Fibroblast of lung (primary cell): ENCODE measurements around the gene GRIN3A. TPM values are rescaled to one million over a fixed set of nuclear protein-coding genes. Genes with fewer than 3 reads are reported as not detected.

Experiments used
- DNase-seq, 2 donors: peaks; one replicate each; pipeline versions ENCODE4 v3.0.0 to v3.0.0-alpha.2; 2010; ENCODE audit warnings: low read depth in 2 of 2
- H2AFZ ChIP-seq: 2 replicates; pipeline ENCODE4 v1.5.1; 2012; ENCODE audit warnings: low read length, control low read depth, inconsistent platforms
- H3K27ac ChIP-seq: 2 replicates; pipeline ENCODE4 v1.5.1; 2011; ENCODE audit warnings: low read length, control low read depth; ENCODE audit not compliant: insufficient read depth
- H3K27me3 ChIP-seq: 2 replicates; pipeline ENCODE4 v1.5.1; 2011; ENCODE audit warnings: mild to moderate bottlenecking, low read length; ENCODE audit not compliant: control insufficient read depth, insufficient read depth
- H3K36me3 ChIP-seq: 2 replicates; pipeline ENCODE4 v1.5.1; 2011; ENCODE audit warnings: low read length; ENCODE audit not compliant: control insufficient read depth, insufficient read depth
- H3K4me1 ChIP-seq: 2 replicates; pipeline ENCODE4 v1.5.1; 2011; ENCODE audit warnings: low read length; ENCODE audit not compliant: control insufficient read depth, insufficient read depth; ENCODE audit errors: extremely low read depth
- H3K4me2 ChIP-seq: 2 replicates; pipeline ENCODE4 v1.5.1; 2011; ENCODE audit warnings: low read length, control low read depth; ENCODE audit not compliant: insufficient read depth; ENCODE audit errors: extremely low read depth
- H3K4me3 ChIP-seq, 4 experiments: fragments of 200-600 bp in 1 of 4; sonication (generic) in 1 of 4; replicated peaks in 1 of 4; 2 replicates each; pipeline ENCODE4 v1.5.1; 2011 to 2016; ENCODE audit warnings: low read length in 4 of 4, low read depth in 3 of 4, mild to moderate bottlenecking in 3 of 4, control low read depth in 2 of 4, inconsistent platforms in 1 of 4, mixed read lengths in 1 of 4; ENCODE audit not compliant: insufficient read depth in 1 of 4; ENCODE audit errors: control extremely low read depth in 1 of 4
- H3K79me2 ChIP-seq: 2 replicates; pipeline ENCODE4 v1.5.1; 2012; ENCODE audit warnings: mild to moderate bottlenecking, low read length, inconsistent platforms; ENCODE audit not compliant: control insufficient read depth, insufficient read depth
- H3K9ac ChIP-seq: 2 replicates; pipeline ENCODE4 v1.5.1; 2011; ENCODE audit warnings: mild to moderate bottlenecking, low read length, control low read depth; ENCODE audit not compliant: insufficient read depth
- H3K9me3 ChIP-seq: 2 replicates; pipeline ENCODE4 v1.5.1; 2012; ENCODE audit warnings: low read depth, low read length; ENCODE audit not compliant: control insufficient read depth, insufficient read depth
- H4K20me1 ChIP-seq: 2 replicates; pipeline ENCODE4 v1.5.1; 2011; ENCODE audit warnings: low read length; ENCODE audit not compliant: control insufficient read depth, insufficient read depth; ENCODE audit errors: extremely low read depth
- CTCF ChIP-seq, 2 donors: IDR thresholded peaks in 1 of 2; conservative IDR thresholded peaks in 1 of 2; 1 replicate in 1 of 2; 2 replicates in 1 of 2; pipeline ENCODE4 v1.5.1; 2011 to 2012; ENCODE audit warnings: low read length in 2 of 2, control low read depth in 1 of 2, inconsistent platforms in 1 of 2, low read depth in 1 of 2, mild to moderate bottlenecking in 1 of 2
- EZH2 ChIP-seq: IDR thresholded peaks from 2 replicates; pipeline ENCODE4 v1.5.1; 2012; ENCODE audit warnings: low read length, control low read depth, mild to moderate bottlenecking; ENCODE audit errors: missing control alignments
- polyA plus RNA-seq, 2 donors: library from polyadenylated mRNA; depleted of rRNA in 1 of 2; stranded (reverse) in 1 of 2; unstranded in 1 of 2; fragments of >200 nt; gene quantifications; 2 replicates each; pipeline ENCODE4 v1.2.1, GENCODE V29; 2011 to 2012; ENCODE audit warnings: missing spikeins in 1 of 2
- total RNA-seq: library from RNA; depleted of rRNA; stranded (reverse); fragments of >200 nt; gene quantifications from 2 replicates; pipeline ENCODE4 v1.2.1, GENCODE V29; 2014

Gene GRIN3A
- total and polyA plus RNA-seq, 2 donors (not counting 1 experiment from before 2014, with no cell fraction given), result not detected

- H2AFZ ChIP-seq, result no peak overlapping the region
- TF ChIP-seq EZH2 (no peak), CTCF (conservative IDR thresholded peaks at IDR 0.05 in 1 of 2, IDR thresholded peaks at IDR 0.05 in 1 of 2; ENCODE audit: low read depth in 1 of 2, low read length in 2 of 2) (peak; percentile 81 to 85)
- H3K4me2 ChIP-seq, result no peak overlapping the region
- H3K27me3 ChIP-seq, result no peaks in the 10 kb centered on the region
- peaks cover 7% of the 10 kb centered on the region for H3K79me2 ChIP-seq
- H3K9me3 ChIP-seq, result no peaks in the 10 kb centered on the region
- H3K9ac ChIP-seq, result no peak overlapping the region
- H3K36me3 ChIP-seq, result no peaks in the 10 kb centered on the region
- no peak overlapping the region for H3K27ac ChIP-seq
- H3K4me3 ChIP-seq, result no peak overlapping the region
- H4K20me1 ChIP-seq, result no peaks in the 10 kb centered on the region
- no peaks in the 10 kb centered on the region for H3K4me1 ChIP-seq
- peak; percentile 60 to 82 for DNase-seq
These were observed 208.3 kb downstream of the GRIN3A start for GRCh38 chr9:101530076-101530711.

- H4K20me1 ChIP-seq, result no peaks in the 10 kb centered on the region
- H2AFZ ChIP-seq, result no peak overlapping the region
- no peak overlapping the region for H3K27ac ChIP-seq
- no peaks in the 10 kb centered on the region for H3K4me1 ChIP-seq
- no peaks in the 10 kb centered on the region for H3K27me3 ChIP-seq
- H3K9ac ChIP-seq, result no peak overlapping the region
- no peak overlapping the region for H3K4me3 ChIP-seq
- no peaks in the 10 kb centered on the region for H3K79me2 ChIP-seq
- no peak for DNase-seq
- TF ChIP-seq CTCF (conservative IDR thresholded peaks at IDR 0.05 in 1 of 2, IDR thresholded peaks at IDR 0.05 in 1 of 2; ENCODE audit: low read depth in 1 of 2, low read length in 2 of 2), result no peak
- no peak for TF ChIP-seq EZH2
- no peaks in the 10 kb centered on the region for H3K36me3 ChIP-seq
- no peak overlapping the region for H3K4me2 ChIP-seq
- H3K9me3 ChIP-seq, result no peaks in the 10 kb centered on the region
These were observed 210.4 kb downstream of the GRIN3A start for GRCh38 chr9:101528015-101528414.

DNA sequence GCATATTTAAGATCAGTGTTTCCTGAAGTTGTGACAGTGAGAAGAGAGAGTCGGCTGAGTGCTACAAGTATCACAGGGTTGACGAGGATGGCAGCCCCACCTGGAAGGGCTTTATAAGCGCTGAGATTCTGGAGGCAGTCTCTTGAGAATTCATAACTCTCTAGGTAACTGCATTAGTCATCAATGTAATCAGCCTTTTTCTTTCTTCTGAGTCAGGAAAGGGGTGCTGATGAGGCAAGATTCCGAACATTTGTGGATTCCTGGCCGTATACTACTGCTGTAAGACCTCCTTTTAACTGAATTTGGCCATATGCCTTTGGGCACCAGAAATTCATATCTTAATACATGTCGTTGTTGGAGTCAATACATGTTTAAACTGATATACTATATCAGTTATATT lies 211.4 kb downstream of the GRIN3A start:
- Histone ChIP-seq H2AFZ (no peak overlapping the region), H3K4me1 (no peaks in the 10 kb centered on the region), H3K79me2 (no peaks in the 10 kb centered on the region), H3K4me3 (no peak overlapping the region), H3K9ac (no peak overlapping the region), H3K27ac (no peak overlapping the region), H3K9me3 (no peaks in the 10 kb centered on the region), H3K4me2 (no peak overlapping the region), H4K20me1 (no peaks in the 10 kb centered on the region), H3K36me3 (no peaks in the 10 kb centered on the region), H3K27me3 (no peaks in the 10 kb centered on the region)
- peak in 1 of 2 donors; percentile 59 for DNase-seq
- TF ChIP-seq CTCF (conservative IDR thresholded peaks at IDR 0.05 in 1 of 2, IDR thresholded peaks at IDR 0.05 in 1 of 2; ENCODE audit: low read depth in 1 of 2, low read length in 2 of 2), result no peak
- no peak for TF ChIP-seq EZH2
